ENCODE measurements around the gene DOCK1. TPM values are rescaled to one million over a fixed set of nuclear protein-coding genes. Genes with fewer than 3 reads are reported as not detected.

Gene DOCK1
- total RNA-seq, 1 experiment from 2014 or later = 82.2 TPM

DNA sequence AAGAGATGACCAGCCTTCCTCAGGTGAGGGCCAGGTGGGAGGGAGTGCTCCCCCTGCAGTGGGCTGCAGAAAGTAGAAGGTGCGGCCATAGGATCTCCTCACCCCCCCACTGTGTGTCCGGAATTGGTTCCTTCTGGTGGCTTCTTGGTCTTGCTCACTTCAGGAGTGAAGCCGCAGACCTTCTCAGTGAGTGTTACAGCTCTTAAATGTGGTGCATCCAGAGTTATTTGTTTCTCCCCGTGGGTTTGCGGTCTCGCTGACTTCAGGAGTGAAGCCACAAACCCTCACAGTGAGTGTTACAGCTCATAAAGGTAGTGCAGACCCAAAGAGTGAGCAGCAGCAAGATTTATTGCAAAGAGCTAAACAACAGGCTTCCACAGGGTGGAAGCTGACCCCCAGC, 553.6 kb downstream of the DOCK1 start:
- BruUV-seq (replicated peaks) = no TSS peak
- no peaks in the 10 kb centered on the region for H3K9me3 ChIP-seq
- no peak overlapping the region for H3K4me3 ChIP-seq (ENCODE audit: low read depth, low read length)
- H3K4me1 ChIP-seq = peaks cover 6% of the 10 kb centered on the region
- no peak for DNase-seq
- CTCF ChIA-PET = no interaction called here
- H3K36me3 Mint-ChIP-seq (ENCODE audit: insufficient read depth, unreplicated experiment) = no peaks in the 10 kb centered on the region
- POLR2A ChIA-PET = no interaction called here
- intact Hi-C loops (cut with micrococcal nuclease; ENCODE audit: unreplicated experiment) = no loop called here
- TF ChIP-seq, protein P1, sequence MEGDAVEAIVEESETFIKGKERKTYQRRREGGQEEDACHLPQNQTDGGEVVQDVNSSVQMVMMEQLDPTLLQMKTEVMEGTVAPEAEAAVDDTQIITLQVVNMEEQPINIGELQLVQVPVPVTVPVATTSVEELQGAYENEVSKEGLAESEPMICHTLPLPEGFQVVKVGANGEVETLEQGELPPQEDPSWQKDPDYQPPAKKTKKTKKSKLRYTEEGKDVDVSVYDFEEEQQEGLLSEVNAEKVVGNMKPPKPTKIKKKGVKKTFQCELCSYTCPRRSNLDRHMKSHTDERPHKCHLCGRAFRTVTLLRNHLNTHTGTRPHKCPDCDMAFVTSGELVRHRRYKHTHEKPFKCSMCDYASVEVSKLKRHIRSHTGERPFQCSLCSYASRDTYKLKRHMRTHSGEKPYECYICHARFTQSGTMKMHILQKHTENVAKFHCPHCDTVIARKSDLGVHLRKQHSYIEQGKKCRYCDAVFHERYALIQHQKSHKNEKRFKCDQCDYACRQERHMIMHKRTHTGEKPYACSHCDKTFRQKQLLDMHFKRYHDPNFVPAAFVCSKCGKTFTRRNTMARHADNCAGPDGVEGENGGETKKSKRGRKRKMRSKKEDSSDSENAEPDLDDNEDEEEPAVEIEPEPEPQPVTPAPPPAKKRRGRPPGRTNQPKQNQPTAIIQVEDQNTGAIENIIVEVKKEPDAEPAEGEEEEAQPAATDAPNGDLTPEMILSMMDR (IDR thresholded peaks at IDR 0.05; ENCODE audit: insufficient read depth in 1 of 2, low read depth in 1 of 2, low read length in 1 of 2, severe bottlenecking in 1 of 2, unreplicated experiment in 1 of 2) = no peak
- H3K36me3 ChIP-seq (ENCODE audit: control insufficient read depth, insufficient read depth, low read length) = no peaks in the 10 kb centered on the region
- H3K4me3 Mint-ChIP-seq (ENCODE audit: unreplicated experiment) = no peak overlapping the region
- no peaks in the 10 kb centered on the region for H3K27me3 Mint-ChIP-seq (ENCODE audit: insufficient read depth, unreplicated experiment)
- H3K4me1 Mint-ChIP-seq (ENCODE audit: low read depth, unreplicated experiment) = peaks cover 10% of the 10 kb centered on the region
- H3K27ac Mint-ChIP-seq (ENCODE audit: unreplicated experiment) = no peak overlapping the region
- H3K27me3 ChIP-seq (replicated peaks; ENCODE audit: control insufficient read depth, insufficient read depth, low read length) = no peaks in the 10 kb centered on the region
- H3K9me3 Mint-ChIP-seq (ENCODE audit: unreplicated experiment) = no peaks in the 10 kb centered on the region

DNA sequence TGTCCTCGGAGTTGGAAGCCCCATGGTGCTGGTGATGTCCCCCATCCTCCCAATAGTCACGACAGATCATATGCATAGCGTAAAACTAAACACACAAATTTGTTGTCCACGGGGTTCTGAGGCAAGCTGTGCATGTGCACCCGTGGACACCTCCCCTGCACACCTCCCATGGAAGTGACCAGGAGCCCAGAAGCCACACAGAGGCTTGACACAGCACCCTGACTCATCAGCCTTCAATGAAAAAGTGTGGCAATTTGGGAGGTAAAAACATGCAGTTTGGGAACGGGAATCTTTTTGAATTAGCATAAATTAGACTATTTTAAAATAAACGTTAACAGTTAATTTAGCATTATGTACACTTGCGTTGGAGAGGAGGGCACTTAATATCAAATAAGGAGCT, 554.7 kb downstream of the DOCK1 start:
- H3K4me1 Mint-ChIP-seq (ENCODE audit: low read depth, unreplicated experiment) = peaks cover 10% of the 10 kb centered on the region
- POLR2A ChIA-PET = no interaction called here
- CTCF ChIA-PET = no interaction called here
- Histone ChIP-seq H3K27me3 (replicated peaks; ENCODE audit: control insufficient read depth, insufficient read depth, low read length) (no peaks in the 10 kb centered on the region), H3K9me3 (no peaks in the 10 kb centered on the region), H3K4me1 (peaks cover 6% of the 10 kb centered on the region), H3K4me3 (ENCODE audit: low read depth, low read length) (no peak overlapping the region), H3K36me3 (ENCODE audit: control insufficient read depth, insufficient read depth, low read length) (no peaks in the 10 kb centered on the region)
- no peaks in the 10 kb centered on the region for H3K36me3 Mint-ChIP-seq (ENCODE audit: insufficient read depth, unreplicated experiment)
- TF ChIP-seq, protein P1 (IDR thresholded peaks at IDR 0.05; ENCODE audit: insufficient read depth in 1 of 2, low read depth in 1 of 2, low read length in 1 of 2, severe bottlenecking in 1 of 2, unreplicated experiment in 1 of 2) = no peak
- BruUV-seq (replicated peaks) = no TSS peak
- H3K27ac Mint-ChIP-seq (ENCODE audit: unreplicated experiment) = no peak overlapping the region
- H3K9me3 Mint-ChIP-seq (ENCODE audit: unreplicated experiment) = no peaks in the 10 kb centered on the region
- H3K4me3 Mint-ChIP-seq (ENCODE audit: unreplicated experiment) = no peak overlapping the region
- intact Hi-C loops (cut with micrococcal nuclease; ENCODE audit: unreplicated experiment) = no loop called here
- no peak for DNase-seq
- peaks cover 5% of the 10 kb centered on the region for H3K27me3 Mint-ChIP-seq (ENCODE audit: insufficient read depth, unreplicated experiment)

DNA sequence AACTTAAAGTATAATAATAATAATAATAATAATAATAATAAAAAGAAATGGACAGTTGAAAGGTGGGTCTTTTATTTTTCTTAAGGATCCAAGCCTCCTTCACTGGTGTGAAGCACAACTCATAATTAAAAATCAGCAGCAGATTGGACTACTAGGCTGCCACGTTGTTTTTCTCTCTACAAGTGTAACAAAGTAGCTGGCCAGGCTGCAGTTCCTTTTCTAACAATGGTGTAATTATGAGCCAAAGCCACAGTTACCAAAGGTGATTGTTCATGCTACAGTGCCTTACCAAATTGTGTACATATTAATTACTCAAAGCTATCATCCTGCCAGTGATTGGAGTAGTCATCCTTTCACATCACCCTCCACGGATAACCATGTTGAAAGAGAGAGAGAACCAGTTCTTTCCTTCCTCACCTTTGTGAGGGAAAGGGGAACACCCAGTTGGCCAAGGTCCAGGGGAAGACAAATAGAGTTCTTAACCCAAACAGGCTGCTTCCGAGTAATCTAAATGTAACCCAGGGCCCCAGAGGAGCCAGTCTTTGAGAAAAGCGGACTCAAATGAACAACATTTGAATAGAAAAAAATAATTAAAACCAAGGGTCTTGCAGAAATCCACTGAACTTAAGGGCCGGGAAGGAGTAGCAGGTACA, 557.5 kb downstream of the DOCK1 start:
- peak overlapping the region; percentile 51 for H3K27ac Mint-ChIP-seq (ENCODE audit: unreplicated experiment)
- H3K4me3 Mint-ChIP-seq (ENCODE audit: unreplicated experiment) = no peak overlapping the region
- H3K9me3 Mint-ChIP-seq (ENCODE audit: unreplicated experiment) = no peaks in the 10 kb centered on the region
- TF ChIP-seq, protein P1 (IDR thresholded peaks at IDR 0.05; ENCODE audit: insufficient read depth in 1 of 2, low read depth in 1 of 2, low read length in 1 of 2, severe bottlenecking in 1 of 2, unreplicated experiment in 1 of 2) = no peak
- intact Hi-C loops (cut with micrococcal nuclease; ENCODE audit: unreplicated experiment) = no loop called here
- peak; percentile 43 to 51 for DNase-seq
- peaks cover 10% of the 10 kb centered on the region for H3K4me1 Mint-ChIP-seq (ENCODE audit: low read depth, unreplicated experiment)
- peaks cover 6% of the 10 kb centered on the region for H3K4me1 ChIP-seq
- ChIA-PET POLR2A (no interaction called here), CTCF (interaction anchor here (0.6 kb wide), 1 partner anchor 17 kb away, joined by 3 read pairs; no protein-coding TSS in a partner anchor)
- no peaks in the 10 kb centered on the region for H3K9me3 ChIP-seq
- H3K27me3 Mint-ChIP-seq (ENCODE audit: insufficient read depth, unreplicated experiment) = peaks cover 11% of the 10 kb centered on the region
- H3K4me3 ChIP-seq (ENCODE audit: low read depth, low read length) = no peak overlapping the region
- no peaks in the 10 kb centered on the region for H3K36me3 ChIP-seq (ENCODE audit: control insufficient read depth, insufficient read depth, low read length)
- no peaks in the 10 kb centered on the region; the same call in 1 of the 2 replicates for H3K27me3 ChIP-seq (replicated peaks; ENCODE audit: control insufficient read depth, insufficient read depth, low read length)
- BruUV-seq (replicated peaks) = no TSS peak
- no peaks in the 10 kb centered on the region for H3K36me3 Mint-ChIP-seq (ENCODE audit: insufficient read depth, unreplicated experiment)
